Left lobe of liver (tissue), 2 donors: ENCODE data around the gene ZBTB6. TPM values are rescaled to one million over a fixed set of nuclear protein-coding genes. Genes with fewer than 3 reads are reported as not detected.
"Not testable (repeated sequence)": the region's sequence is repeated elsewhere in the genome, so short reads cannot be mapped to it uniquely, and the experiment has no call there.

Experiments
- ATAC-seq: fragments of 200-7000 bp; cut with Tn5 transposase; one replicate; pipeline ENCODE4 v1.9.1; 2020; ENCODE audit warnings: mild to moderate bottlenecking, moderate library complexity
- DNase-seq: peaks from one replicate; pipeline ENCODE4 v3.0.0-alpha.2; 2020; ENCODE audit warnings: low spot score
- total RNA-seq: library from RNA; stranded (reverse); gene quantifications from one replicate; pipeline ENCODE4 v1.2.1, GENCODE V29; 2021
- donor health status: DM: no; HTN: no; CAD: no; lungs with moderate emphysema.
- donor health status: DM: no; HTN: yes; CAD: no.

ZBTB6 gene
- total RNA-seq, 1 donor from 2014 or later = 2.0 TPM

DNA sequence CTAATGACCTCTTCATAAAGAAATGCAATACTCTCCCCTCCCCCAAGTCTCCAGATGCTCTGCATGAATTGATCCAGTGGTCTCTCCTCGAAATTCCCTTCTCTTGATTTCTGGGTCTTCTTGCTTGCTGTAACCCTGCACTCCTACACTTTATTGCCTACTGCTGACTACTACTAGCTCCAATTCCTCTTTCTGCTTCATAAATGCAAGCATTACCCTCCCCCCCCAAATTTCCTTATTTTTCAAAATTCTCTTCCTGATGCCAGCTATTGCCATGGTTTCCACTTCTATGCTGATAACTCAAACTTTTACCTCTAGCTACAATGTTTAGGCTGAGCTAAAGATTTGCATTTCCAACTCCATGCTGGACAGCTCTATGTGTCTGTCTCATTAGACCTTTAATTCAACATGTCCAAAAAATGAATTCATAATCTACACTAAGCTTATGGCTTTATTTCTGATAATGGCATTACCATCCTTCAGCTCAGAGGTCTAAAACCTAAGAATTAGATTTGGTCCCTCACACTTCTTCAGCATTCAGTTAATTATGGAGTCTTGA is 16.8 kb upstream of the ZBTB6 start:
- no peak for ATAC-seq

DNA sequence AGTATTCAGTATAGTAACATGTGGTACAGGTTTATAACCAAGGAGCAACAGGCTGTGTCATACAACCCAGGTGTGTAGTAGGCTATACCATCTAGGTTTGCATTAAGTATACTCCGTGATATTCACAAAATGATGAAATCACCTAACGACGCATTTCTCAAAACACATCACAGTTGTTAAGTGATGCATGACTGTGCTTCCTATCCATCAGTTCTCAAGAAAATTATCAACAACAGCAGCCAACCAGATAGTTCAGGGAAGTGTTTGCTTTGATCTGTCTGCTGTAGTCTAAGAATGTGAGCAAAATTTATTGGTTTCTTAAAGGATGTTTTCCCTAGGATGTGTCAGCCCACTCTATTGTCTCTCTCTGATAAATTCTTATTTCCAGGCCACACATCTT is 10.8 kb upstream of the ZBTB6 start:
- ATAC-seq = no peak
- no peak for DNase-seq

More for the DNA sequence above, 16.8 kb upstream of the ZBTB6 start:
- no peak for DNase-seq

DNA sequence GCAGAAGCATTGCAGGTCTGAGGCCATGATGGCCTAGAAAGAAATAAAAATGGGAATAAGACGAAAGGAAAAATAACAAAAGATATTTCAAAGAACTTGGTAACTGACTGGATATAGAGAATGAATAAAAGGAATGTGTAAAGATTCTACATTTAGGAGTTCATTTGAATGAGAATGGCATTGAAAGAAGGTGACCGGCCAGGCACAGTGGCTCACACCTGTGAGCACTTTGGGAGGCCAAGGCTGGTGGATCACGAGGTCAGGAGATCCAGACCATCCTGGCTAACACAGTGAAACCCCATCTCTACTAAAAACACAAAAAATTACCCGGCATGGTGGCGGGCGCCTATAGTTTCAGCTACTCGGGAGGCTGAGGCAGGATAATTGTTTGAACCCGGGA is 9.6 kb upstream of the ZBTB6 start:
- ATAC-seq (no peak), DNase-seq (no peak)

DNA sequence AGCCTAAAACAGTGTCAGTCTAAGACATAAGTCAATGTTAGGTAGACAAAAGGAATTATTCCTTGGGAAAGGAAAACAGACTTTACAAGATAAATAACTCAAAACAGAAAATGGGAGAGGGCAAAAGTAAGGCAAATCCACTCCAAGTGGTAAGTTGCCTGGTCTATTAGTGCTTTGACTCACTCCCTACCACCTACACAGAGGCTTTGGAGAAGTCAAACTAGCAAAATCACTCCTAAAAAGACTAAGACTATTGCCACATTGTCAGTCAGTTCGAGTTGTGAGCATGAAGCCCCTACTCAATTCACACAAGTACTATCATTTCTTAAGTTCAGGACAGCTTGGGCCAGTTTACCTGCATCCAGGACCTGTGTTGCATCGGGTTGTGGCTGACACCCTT is 5.2 kb upstream of the ZBTB6 start:
- no peak for DNase-seq
- ATAC-seq = no peak

DNA sequence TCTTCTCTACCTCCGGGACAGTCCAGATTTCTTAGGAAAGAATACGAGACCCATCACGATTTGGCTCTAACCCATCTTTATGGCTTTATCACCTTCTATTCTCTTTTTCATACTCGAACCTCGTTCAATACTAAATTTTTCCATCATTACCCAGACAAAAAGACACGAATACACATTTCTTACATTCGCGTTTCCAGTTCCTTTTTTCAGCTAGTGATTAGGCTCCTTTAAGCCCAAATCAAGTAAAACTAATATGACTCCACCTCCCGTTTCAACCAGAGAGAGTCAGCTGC is 506 bp downstream of the ZBTB6 start:
- ATAC-seq (no peak), DNase-seq (no peak)

DNA sequence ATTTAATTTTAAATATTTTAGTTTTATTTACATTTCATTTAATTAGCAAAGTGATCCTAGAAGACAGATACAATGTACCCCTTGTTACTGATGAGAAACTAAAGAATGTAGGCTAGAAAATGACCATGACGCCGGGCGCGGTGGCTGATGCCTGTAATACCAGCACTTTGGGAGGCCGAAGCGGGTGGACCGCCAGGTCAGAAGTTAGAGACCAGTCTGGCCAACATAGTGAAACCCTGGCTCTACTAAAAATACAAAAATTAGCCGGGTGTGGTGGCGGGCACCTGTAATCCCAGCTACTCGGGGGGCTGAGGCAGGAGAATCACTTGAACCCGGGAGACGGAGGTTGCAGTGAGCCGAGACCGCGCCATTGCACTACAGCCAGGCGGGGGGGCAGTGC is 7.0 kb downstream of the ZBTB6 start:
- DNase-seq = not testable (repeated sequence)

DNA sequence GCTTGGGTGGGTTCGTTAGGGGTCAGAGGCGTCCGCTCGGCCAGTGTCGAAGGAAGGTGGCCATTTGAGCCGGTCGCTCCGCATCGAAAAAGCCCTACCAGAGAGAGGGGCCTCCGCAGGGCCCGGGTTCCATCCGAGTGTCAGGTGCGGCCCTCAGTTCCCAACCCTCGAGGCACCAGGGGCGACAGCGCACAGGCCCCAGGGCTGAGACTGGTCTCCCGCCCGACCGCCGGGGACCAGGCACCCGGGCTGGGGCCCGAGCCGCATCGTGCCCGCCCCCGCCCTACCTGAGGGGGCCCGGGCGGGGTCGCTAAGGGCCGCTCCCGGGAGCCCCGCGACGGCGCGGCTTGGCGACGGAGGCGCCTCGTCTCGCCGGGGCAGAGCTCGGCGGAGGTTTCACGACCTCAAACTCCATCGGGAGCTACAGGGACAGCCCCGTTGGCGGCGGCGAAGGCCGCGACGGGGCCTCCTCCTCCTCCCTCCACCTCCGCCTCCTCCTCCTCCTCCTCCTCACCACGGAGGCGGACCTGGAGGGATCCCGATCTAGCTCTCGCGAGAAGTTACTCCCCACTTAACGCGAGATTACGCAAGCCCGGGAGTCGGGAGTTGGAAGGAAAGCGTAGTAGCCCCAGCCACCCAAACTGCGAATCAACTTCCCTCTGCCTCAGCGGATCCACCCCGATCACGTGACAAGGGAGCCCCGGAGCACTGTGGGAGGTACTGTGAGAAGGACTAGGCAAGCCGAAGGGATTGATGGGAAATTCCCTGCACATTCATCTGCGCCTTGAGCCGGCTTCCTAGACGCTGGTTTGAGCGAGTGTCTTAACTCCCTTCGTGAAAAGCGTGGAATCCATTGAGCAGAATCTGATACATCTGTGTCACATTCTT is 8.1 kb downstream of the ZBTB6 start, which contains the start of gene RC3H2:
TSS of gene RC3H2 (minus strand) at position 537 of the 888 bp plus-strand sequence. CDS start 7,850 bp downstream, outside the sequence.
- peak; percentile 98 for DNase-seq
- peak; percentile 93 for ATAC-seq

More for the DNA sequence above, 7.0 kb downstream of the ZBTB6 start:
- ATAC-seq = not testable (repeated sequence)

DNA sequence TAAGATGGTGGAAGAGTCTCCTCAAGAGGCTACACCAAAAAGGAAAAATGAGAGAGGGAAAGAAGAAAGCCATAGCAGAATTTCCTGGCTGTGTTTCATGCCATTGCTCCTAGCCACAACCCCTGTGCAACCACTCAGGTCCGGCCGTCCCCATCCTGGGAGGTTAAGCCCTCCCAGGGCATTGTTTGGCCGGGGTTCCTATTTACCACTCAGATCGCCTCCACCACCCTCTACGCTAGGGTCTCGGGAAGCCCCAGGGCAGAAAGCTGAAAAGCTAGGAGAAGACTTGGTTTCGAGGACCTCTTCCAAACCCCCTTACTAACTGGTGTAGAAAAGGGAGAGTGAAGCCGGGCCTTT is 8.7 kb downstream of the ZBTB6 start:
- DNase-seq (peak; percentile 52), ATAC-seq (peak; percentile 62)

DNA sequence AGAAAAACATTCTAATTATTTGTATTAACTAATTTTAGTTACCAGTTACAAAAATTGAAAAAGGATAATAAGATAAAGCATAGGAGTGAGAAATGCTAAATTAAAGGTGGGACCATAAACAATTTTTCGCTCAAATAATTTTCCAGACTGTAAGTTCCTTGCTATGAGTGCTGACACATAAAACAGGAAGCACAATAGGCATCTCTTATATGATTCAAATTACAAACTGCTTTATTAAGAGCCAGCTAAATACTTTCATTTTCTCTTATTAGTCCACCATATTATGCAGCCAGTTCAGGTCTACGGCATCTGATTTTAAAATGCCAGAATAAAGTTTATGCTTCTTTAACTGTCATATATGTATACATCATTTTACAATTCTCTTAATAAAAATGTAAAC is 12.3 kb downstream of the ZBTB6 start:
- no peak for ATAC-seq
- no peak for DNase-seq

DNA sequence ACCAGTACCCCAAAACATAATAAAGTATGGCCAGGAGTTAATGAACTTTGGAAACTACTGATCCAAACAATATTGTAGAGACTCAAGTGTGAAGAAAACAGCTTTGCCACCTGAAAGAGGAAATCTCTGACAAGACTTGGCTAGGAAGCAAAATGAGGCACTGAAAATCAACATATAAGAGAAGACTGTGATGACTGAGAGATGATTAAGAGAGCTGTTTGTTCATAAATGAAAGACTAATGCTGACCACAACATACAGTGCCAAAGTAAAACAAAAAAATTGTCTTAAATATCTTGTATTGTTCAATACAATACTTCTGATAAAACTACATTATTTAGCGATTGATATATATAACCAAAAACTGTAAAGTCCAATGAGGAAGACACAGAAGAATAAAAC is 15.2 kb downstream of the ZBTB6 start:
- ATAC-seq (no peak), DNase-seq (no peak)

DNA sequence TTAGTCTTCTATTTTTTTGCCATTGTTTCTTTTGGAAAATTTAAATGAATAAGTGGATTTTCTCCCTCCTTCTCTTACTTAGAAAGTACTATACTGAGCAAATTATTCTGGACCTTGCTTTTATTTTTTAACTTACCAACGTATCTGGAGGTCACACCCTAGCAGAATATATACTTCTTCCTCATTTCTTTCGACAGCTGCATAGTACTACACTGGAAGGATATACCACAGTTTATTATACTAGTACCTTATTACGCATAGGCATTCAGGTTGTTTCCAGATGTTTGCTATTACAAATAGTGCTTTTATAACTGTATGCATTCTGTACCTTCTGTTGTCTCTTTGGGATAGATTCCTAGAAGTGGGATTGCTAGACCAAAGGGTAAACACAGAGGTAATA is 24.6 kb downstream of the ZBTB6 start:
- ATAC-seq (no peak), DNase-seq (no peak)

DNA sequence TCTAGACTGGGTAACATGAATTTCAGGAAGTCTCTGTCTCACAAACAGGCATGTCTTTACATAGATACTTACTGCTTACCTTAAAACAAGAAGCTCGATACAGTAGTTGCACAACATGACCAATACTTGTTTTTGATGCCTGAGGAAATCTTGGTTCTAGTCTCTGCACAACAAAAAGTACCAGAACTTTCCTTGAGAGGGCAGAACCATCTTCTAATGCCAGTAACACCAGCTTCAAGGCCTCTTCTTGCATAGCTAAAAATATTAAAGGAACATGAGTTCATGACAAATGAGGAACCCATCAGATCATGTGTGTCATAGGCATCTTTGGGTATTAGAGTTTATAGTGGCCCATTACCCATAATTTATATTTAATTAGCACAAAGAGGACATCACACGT is 30.0 kb downstream of the ZBTB6 start:
- DNase-seq = no peak
- ATAC-seq = no peak

DNA sequence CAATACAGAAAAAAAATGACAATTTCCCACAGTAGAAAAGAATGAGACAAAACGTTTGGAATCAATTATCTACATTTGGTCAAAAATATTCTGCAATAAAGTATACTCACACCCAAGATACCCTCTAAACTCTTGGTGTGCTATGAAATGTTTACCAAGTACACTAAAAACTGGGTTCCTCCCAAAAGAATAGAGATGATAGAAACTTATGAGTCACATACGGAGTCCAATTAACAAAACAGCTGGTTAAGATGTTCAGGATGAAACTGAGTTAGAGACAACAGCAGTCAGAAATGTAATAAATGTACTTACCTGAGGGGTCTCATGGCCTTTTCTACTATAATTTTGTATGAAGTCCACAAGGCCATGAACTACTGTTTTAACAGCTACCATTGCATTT is 33.7 kb downstream of the ZBTB6 start:
- DNase-seq (no peak), ATAC-seq (no peak)

DNA sequence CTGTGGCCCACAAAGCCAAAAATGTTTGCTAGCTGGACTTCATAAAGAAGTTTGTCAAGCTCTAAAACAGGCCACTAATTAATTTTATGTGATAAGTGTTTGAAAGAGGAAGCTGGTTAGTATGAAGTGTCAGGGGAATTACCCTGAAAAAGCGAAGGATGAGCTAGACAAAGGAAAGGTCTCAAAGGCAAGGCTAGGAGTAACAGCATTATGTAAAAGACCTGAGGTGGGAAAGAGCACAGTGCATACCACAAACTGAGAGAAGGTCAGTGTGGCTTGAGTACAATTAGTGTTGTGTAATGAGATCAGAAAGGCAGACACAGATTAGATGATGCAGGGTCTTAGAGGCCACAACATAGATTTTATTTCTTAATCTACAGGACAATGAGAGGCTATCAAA is 37.6 kb downstream of the ZBTB6 start:
- ATAC-seq (no peak), DNase-seq (no peak)

DNA sequence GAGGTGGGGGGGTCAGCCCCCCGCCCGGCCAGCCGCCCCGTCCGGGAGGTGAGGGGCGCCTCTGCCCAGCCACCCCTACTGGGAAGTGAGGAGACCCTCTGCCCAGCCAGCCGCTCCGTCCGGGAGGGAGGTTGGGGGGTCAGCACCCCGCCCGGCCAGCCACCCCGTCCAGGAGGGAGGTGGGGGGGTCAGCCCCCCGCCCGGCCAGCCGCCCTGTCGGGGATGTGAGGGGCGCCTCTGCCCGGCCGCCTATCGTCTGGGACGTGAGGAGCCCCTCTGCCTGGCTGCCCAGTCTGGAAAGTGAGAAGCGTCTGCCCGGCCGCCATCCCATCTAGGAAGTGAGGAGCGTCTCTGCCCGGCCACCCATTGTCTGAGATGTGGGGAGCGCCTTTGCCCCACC is 45.8 kb downstream of the ZBTB6 start:
- not testable (repeated sequence) for DNase-seq, ATAC-seq

DNA sequence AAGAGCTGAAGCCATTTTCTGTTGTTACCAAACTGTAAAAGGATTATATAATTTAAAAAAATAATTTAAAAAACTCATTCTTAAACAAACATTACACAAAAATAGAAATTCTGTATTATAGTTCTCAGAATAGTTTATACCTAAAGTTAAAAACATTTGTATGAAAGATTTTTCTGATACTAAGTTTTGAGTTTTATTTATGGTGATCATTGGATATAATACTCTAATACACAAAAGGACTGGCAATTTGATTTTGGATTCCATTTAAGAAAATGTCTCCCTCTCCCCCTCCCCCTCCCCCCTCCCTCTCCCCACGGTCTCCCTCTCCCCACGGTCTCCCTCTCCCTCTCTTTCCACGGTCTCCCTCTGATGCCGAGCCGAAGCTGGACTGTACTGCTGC is 47.0 kb downstream of the ZBTB6 start:
- DNase-seq = no peak
- no peak for ATAC-seq

DNA sequence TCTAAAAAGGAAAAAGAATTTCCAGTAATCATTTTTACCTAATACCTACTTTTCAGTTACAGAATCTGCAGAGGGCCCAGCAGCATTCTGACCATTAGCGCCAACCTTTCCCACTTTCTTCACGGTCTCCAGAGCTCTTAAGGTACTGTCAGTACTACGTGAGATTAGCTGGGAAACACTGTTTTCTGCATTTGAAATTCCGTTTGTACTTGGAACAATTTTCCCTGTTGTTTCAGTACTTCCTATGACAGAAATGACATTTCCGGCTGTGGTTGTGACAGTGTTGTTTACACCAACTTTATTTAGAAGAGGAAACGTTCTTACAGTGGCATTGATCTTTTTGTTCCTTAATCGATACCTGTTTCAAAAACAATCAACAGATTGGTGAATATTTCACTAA is 47.8 kb downstream of the ZBTB6 start:
- ATAC-seq (no peak), DNase-seq (no peak)

DNA sequence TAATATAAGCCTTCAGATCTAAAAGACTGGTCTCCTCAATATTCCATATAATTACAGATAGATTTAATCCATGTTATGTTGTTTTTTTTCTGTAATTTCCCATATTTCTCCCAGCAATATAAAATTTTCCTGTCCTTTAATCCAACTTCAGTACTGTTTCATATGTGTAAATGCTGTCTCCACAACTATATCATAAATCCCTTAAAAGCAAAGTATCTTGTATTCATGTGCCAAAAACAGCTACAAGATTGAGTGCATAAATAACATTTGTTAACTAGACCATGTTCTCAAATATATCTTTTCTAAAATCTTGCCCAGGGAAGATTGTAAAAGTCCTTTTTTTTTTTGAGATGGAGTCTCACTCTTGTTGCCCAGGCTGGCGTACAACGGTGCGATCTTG is 49.7 kb downstream of the ZBTB6 start:
- DNase-seq (no peak), ATAC-seq (no peak)

DNA sequence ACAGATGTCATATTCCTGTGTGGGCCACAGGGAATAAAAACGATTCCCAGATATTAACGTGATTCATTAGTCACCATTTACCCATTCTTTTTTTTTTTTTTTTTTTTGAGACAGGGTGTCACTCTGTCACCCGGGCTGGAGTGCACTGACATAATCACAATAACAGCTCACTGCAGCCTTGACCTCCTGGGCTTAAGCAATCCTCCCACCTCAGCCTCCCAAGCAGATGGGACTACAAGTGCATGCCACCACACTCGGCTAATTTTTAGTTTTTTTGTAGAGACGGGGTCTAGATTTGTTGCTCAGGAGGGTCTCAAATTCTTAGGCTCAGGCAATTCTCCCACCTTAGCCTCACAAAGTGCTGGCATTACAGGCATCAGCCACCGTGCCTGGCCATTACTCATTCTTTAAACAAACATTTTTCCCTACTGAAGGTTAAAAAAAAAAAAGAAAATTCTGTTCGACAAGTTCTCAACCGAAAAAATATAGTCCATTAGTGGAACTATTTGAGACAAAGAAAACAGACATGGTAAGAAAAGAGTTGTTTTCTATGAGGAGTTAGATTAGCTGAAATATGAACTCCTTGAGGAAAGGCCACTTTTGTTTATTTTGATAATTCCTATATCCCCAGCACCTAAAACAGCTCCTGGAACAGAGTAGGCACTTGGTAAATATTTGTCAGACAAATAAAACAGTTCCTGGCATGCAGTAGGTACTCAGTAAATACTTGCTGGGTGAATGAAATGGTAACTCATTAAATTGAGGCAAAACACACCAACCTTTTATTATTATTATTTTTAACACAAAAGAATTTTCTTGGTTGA is 52.6 kb downstream of the ZBTB6 start:
- ATAC-seq (no peak), DNase-seq (no peak)
